H54 (cell line): ENCODE data around the gene EFNB2.

ENCODE experiments used
- DNase-seq: peaks from one replicate; pipeline ENCODE4 v3.0.0; 2011; ENCODE audit warnings: low spot score, mixed read lengths; ENCODE audit not compliant: insufficient read length
- FAIRE-seq: peaks from 3 replicates; lab custom pipeline; 2011; peaks lifted over from hg19 to GRCh38; lab: Jason Lieb, UNC
- POLR2A ChIP-seq: IDR thresholded peaks from 2 replicates; pipeline ENCODE4 v1.6.1; 2011; ENCODE audit warnings: low read depth, mild to moderate bottlenecking, low read length

Gene EFNB2

GRCh38 chr13:106487129-106487528, 48.3 kb downstream of the EFNB2 start:
- DNase-seq (no peak), FAIRE-seq (no peak)
- no peak for TF ChIP-seq POLR2A

- DNase-seq, result no peak
- TF ChIP-seq POLR2A, result no peak
- peak; percentile 62 for FAIRE-seq
Measured at GRCh38 chr13:106486287-106486686, 49.2 kb downstream of the EFNB2 start.

- peak; percentile 78 for FAIRE-seq
- TF ChIP-seq POLR2A, result no peak
- DNase-seq, result no peak
Measured at GRCh38 chr13:106484537-106485193, 50.8 kb downstream of the EFNB2 start.

- no peak for FAIRE-seq
- TF ChIP-seq POLR2A, result no peak
- DNase-seq, result no peak
Measured at GRCh38 chr13:106484084-106484483, 51.4 kb downstream of the EFNB2 start.

- DNase-seq, result no peak
- FAIRE-seq, result peak; percentile 78
- no peak for TF ChIP-seq POLR2A
Measured at GRCh38 chr13:106481919-106482318, 53.5 kb downstream of the EFNB2 start.

GRCh38 chr13:106480351-106480910, 55.0 kb downstream of the EFNB2 start:
- no peak for FAIRE-seq
- no peak for TF ChIP-seq POLR2A
- DNase-seq, result no peak

- FAIRE-seq, result no peak
- TF ChIP-seq POLR2A, result no peak
- DNase-seq, result no peak
Measured at GRCh38 chr13:106479929-106480328, 55.5 kb downstream of the EFNB2 start.

- FAIRE-seq (no peak), DNase-seq (no peak)
- no peak for TF ChIP-seq POLR2A
Measured at GRCh38 chr13:106478116-106478515, 57.3 kb downstream of the EFNB2 start.

GRCh38 chr13:106477303-106477702, 58.2 kb downstream of the EFNB2 start:
- DNase-seq (no peak), FAIRE-seq (no peak)
- no peak for TF ChIP-seq POLR2A

- no peak for TF ChIP-seq POLR2A
- no peak for DNase-seq
- no peak for FAIRE-seq
Measured at GRCh38 chr13:106475852-106476251, 59.6 kb downstream of the EFNB2 start.

- no peak for TF ChIP-seq POLR2A
- FAIRE-seq (no peak), DNase-seq (no peak)
Measured at GRCh38 chr13:106474912-106475311, 60.5 kb downstream of the EFNB2 start.

- DNase-seq (no peak), FAIRE-seq (no peak)
- no peak for TF ChIP-seq POLR2A
Measured at GRCh38 chr13:106473154-106473553, 62.3 kb downstream of the EFNB2 start.

GRCh38 chr13:106472621-106473020, 62.8 kb downstream of the EFNB2 start:
- DNase-seq, result peak; percentile 25
- no peak for TF ChIP-seq POLR2A
- no peak for FAIRE-seq

GRCh38 chr13:106471957-106472543, 63.4 kb downstream of the EFNB2 start:
- no peak for TF ChIP-seq POLR2A
- FAIRE-seq (peak; percentile 100), DNase-seq (peak; percentile 99)

- no peak for DNase-seq
- no peak for TF ChIP-seq POLR2A
- FAIRE-seq, result no peak
Measured at GRCh38 chr13:106470576-106470975, 64.9 kb downstream of the EFNB2 start.
